Upper lobe of left lung (tissue), 6 donors: ENCODE data around the gene WFDC11. TPM values are rescaled to one million over a fixed set of nuclear protein-coding genes. Genes with fewer than 3 reads are reported as not detected.
"Not testable (repeated sequence)": the region's sequence is repeated elsewhere in the genome, so short reads cannot be mapped to it uniquely, and the experiment has no call there.

Experiments
- ATAC-seq, 2 donors: fragments of 200-7000 bp; cut with Tn5 transposase; one replicate each; pipeline ENCODE4 v1.9.1; 2022; ENCODE audit warnings: mild to moderate bottlenecking in 2 of 2, moderate library complexity in 2 of 2; ENCODE audit not compliant: low FRiP score in 2 of 2
- DNase-seq, 2 donors: peaks; one replicate each; pipeline ENCODE4 v3.0.0-alpha.2; 2019 to 2020
- H3K27ac ChIP-seq, 4 donors: fragments of 200-600 bp; sonication (generic); one replicate each; pipeline ENCODE4 v1.5.1; 2016 to 2019
- H3K27me3 ChIP-seq, 4 donors: fragments of 200-600 bp; sonication (generic); one replicate each; pipeline ENCODE4 v1.5.1; 2017 to 2019
- H3K36me3 ChIP-seq, 4 donors: fragments of 200-600 bp; sonication (generic); one replicate each; pipeline ENCODE4 v1.5.1; 2016 to 2019
- H3K4me1 ChIP-seq, 4 donors: fragments of 200-600 bp; sonication (generic); one replicate each; pipeline ENCODE4 v1.5.1; 2018 to 2019
- H3K4me3 ChIP-seq, 4 donors: fragments of 200-600 bp; sonication (generic); one replicate each; pipeline ENCODE4 v1.5.1; 2017 to 2019; ENCODE audit warnings: mild to moderate bottlenecking in 2 of 4, moderate library complexity in 1 of 4
- H3K9me3 ChIP-seq, 4 donors: fragments of 200-600 bp; sonication (generic); one replicate each; pipeline ENCODE4 v1.5.1; 2018 to 2019
- CTCF ChIP-seq, 6 experiments: fragments of 450-650 bp in 4 of 6; fragments of 200-600 bp in 2 of 6; sonication (generic) in 2 of 6; IDR thresholded peaks; one replicate each; pipeline ENCODE4 v1.5.1; 2016 to 2019; ENCODE audit warnings: antibody characterized with exemption in 6 of 6
- EP300 ChIP-seq, 4 donors: sonication (generic); formaldehyde crosslinking; IDR thresholded peaks; one replicate each; pipeline ENCODE4 v1.5.1; 2017; ENCODE audit warnings: antibody characterized with exemption in 4 of 4, control low read depth in 2 of 4
- POLR2A ChIP-seq, 4 donors: fragments of 450-650 bp; IDR thresholded peaks; one replicate each; pipeline ENCODE4 v1.5.1; 2016 to 2017; ENCODE audit warnings: antibody characterized with exemption in 4 of 4, mild to moderate bottlenecking in 2 of 4
- POLR2AphosphoS5 ChIP-seq, 2 donors: sonication (generic); formaldehyde crosslinking; IDR thresholded peaks; one replicate each; pipeline ENCODE4 v1.5.1; 2017; ENCODE audit warnings: antibody characterized with exemption in 2 of 2
- WGBS, 2 donors: methylation state at CpG; one replicate each; pipeline ENCODE4 v1.1.5; 2017 to 2018; 5-methylcytosine and 5-hydroxymethylcytosine counted together
- total RNA-seq, 6 donors: library from RNA; depleted of rRNA in 4 of 6; stranded (reverse); fragments of >200 nt in 4 of 6; gene quantifications; one replicate each; pipeline versions ENCODE4 v1.1.0 to v1.2.1, GENCODE V29; 2016 to 2021
- donor health status: DM: no; HTN: no; CAD: no; lungs with moderate emphysema.
- donor health status: DM: no; HTN: yes; CAD: no; lungs with severe emphysema.

The WFDC11 gene
- total RNA-seq, 6 donors from 2014 or later = not detected

GRCh38 chr20:45649312-45649863 lies 20.7 kb downstream of the WFDC11 start:
- no peak for ATAC-seq
- H3K9me3 ChIP-seq = no peaks in the 10 kb centered on the region
- TF ChIP-seq CTCF (IDR thresholded peaks at IDR 0.05) = no peak
- TF ChIP-seq EP300 (IDR thresholded peaks at IDR 0.05) = no peak
- TF ChIP-seq POLR2AphosphoS5 (IDR thresholded peaks at IDR 0.05) = no peak
- TF ChIP-seq POLR2A (IDR thresholded peaks at IDR 0.05) = no peak
- H3K4me3 ChIP-seq = no peak overlapping the region
- no peak for DNase-seq
- no peak overlapping the region for H3K27ac ChIP-seq
- 84% methylated on average over 6 of the region's 6 CpGs for WGBS, 2 donors
- no peaks in the 10 kb centered on the region for H3K27me3 ChIP-seq
- H3K4me1 ChIP-seq = no peaks in the 10 kb centered on the region
- no peaks in the 10 kb centered on the region for H3K36me3 ChIP-seq

DNA sequence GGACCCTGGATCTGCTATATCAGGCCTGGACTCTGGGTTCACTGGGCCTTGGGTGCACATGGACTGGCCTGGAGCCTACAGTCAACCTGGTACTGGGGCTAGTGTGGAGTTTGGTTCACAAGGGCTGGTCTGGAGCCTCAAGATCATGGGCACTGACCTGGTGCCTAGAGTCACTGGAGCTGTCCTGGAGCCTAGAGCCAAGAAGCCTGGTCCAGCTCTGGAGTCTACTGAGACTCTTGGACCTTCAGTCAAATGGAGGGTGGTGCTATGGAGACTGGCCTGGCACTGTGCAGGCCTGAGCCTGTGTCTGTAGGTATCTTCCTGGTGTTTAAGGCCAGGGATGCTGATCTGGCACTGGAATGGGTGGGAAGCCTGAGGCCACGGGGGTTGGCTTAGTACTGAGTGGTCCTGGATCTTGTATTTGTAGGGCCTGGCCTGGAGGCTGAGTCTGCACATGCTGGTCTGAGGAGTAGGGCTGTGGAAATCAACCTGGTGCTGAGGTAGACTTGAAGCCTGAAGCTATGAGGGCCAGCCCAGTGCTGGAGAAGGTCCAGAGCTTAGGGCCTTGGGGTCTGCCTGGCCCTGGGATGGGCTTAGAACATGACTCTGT lies 22.5 kb downstream of the WFDC11 start:
- Histone ChIP-seq H3K27ac (no peak overlapping the region), H3K27me3 (no peaks in the 10 kb centered on the region), H3K9me3 (no peaks in the 10 kb centered on the region), H3K36me3 (no peaks in the 10 kb centered on the region), H3K4me3 (no peak overlapping the region), H3K4me1 (no peaks in the 10 kb centered on the region)
- peak in 1 of 2 donors; percentile 66 for ATAC-seq
- DNase-seq = no peak
- TF ChIP-seq POLR2A (IDR thresholded peaks at IDR 0.05) (no peak), POLR2AphosphoS5 (IDR thresholded peaks at IDR 0.05) (no peak), CTCF (IDR thresholded peaks at IDR 0.05) (no peak), EP300 (IDR thresholded peaks at IDR 0.05) (no peak)
- WGBS, 2 donors = 73 to 100% methylated on average over 1 of the region's 1 CpG

- Histone ChIP-seq H3K36me3 (no peaks in the 10 kb centered on the region), H3K27me3 (no peaks in the 10 kb centered on the region), H3K4me1 (no peaks in the 10 kb centered on the region), H3K4me3 (no peak overlapping the region), H3K27ac (no peak overlapping the region), H3K9me3 (no peaks in the 10 kb centered on the region)
- TF ChIP-seq POLR2AphosphoS5 (IDR thresholded peaks at IDR 0.05) (no peak), EP300 (IDR thresholded peaks at IDR 0.05) (no peak), CTCF (IDR thresholded peaks at IDR 0.05) (no peak), POLR2A (IDR thresholded peaks at IDR 0.05) (no peak)
- ATAC-seq = no peak
- peak in 1 of 2 donors; percentile 27 for DNase-seq
- 77 to 96% methylated on average over 2 to 3 of the region's 3 CpGs for WGBS, 2 donors
Observed at GRCh38 chr20:45646875-45647274, 23.2 kb downstream of the WFDC11 start.

GRCh38 chr20:45645869-45646268 lies 24.2 kb downstream of the WFDC11 start:
- WGBS, 2 donors = 90 to 96% methylated on average over 9 to 19 of the region's 28 CpGs
- not testable (repeated sequence) for H3K9me3 ChIP-seq, H3K4me3 ChIP-seq, H3K4me1 ChIP-seq, ATAC-seq, H3K27me3 ChIP-seq, H3K27ac ChIP-seq, H3K36me3 ChIP-seq
- peak in 1 of 2 donors; percentile 46 for DNase-seq

DNA sequence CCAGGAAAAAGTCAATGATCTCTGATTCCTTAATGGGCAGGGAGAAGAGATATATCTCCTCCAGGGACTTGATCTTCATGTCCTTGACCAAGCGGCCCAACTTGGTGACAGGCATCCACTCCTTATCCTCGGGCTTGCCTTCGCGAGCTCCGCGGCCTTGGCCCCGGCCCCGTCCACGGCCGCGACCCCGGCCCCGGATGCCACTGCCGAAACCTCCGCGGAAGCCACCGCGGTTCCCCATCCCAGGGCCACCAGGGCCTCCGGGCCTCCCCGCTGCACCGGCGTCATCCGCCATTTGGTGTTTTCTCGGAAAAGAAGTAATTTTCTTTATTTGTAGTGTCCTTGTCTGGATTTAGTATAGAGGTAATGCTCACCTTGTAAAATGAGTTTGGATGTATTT lies 29.0 kb downstream of the WFDC11 start:
- H3K27ac ChIP-seq, H3K4me1 ChIP-seq, H3K4me3 ChIP-seq, ATAC-seq, H3K36me3 ChIP-seq, H3K27me3 ChIP-seq, H3K9me3 ChIP-seq: not testable (repeated sequence)
- peak in 1 of 2 donors; percentile 79 for DNase-seq
- WGBS, 2 donors = 96 to 97% methylated on average over 22 to 24 of the region's 24 CpGs

- H3K9me3 ChIP-seq = no peaks in the 10 kb centered on the region
- no peak overlapping the region for H3K4me3 ChIP-seq
- no peak overlapping the region for H3K27ac ChIP-seq
- H3K36me3 ChIP-seq = no peaks in the 10 kb centered on the region
- no peak for ATAC-seq
- TF ChIP-seq EP300 (IDR thresholded peaks at IDR 0.05) (no peak), CTCF (IDR thresholded peaks at IDR 0.05) (no peak), POLR2AphosphoS5 (IDR thresholded peaks at IDR 0.05) (no peak), POLR2A (IDR thresholded peaks at IDR 0.05) (no peak)
- no peak for DNase-seq
- no peaks in the 10 kb centered on the region for H3K4me1 ChIP-seq
- 89 to 92% methylated on average over 5 of the region's 5 CpGs for WGBS, 2 donors
- no peaks in the 10 kb centered on the region for H3K27me3 ChIP-seq
Observed at GRCh38 chr20:45639687-45640086, 30.4 kb downstream of the WFDC11 start.
